Glutamatergic neuron (in vitro differentiated cells): ENCODE data around the gene CFAP97D2. TPM values are rescaled to one million over a fixed set of nuclear protein-coding genes. Genes with fewer than 3 reads are reported as not detected.

Experiments used
- DNase-seq: peaks from one replicate; pipeline ENCODE4 v3.0.0; 2022
- H3K27ac Mint-ChIP-seq: one replicate; pipeline ENCODE4 v1.8.0; 2020; ENCODE audit warnings: mild to moderate bottlenecking, mixed read lengths, inconsistent platforms; ENCODE audit not compliant: unreplicated experiment
- H3K27me3 Mint-ChIP-seq: one replicate; pipeline ENCODE4 v1.8.0; 2020; ENCODE audit warnings: mild to moderate bottlenecking, moderate library complexity, mixed read lengths, inconsistent platforms; ENCODE audit not compliant: unreplicated experiment
- H3K36me3 Mint-ChIP-seq: one replicate; pipeline ENCODE4 v1.8.0; 2020; ENCODE audit warnings: mild to moderate bottlenecking, mixed read lengths, inconsistent platforms; ENCODE audit not compliant: unreplicated experiment
- H3K4me1 Mint-ChIP-seq: one replicate; pipeline ENCODE4 v1.8.0; 2020; ENCODE audit warnings: mild to moderate bottlenecking, low read depth, mixed read lengths, inconsistent platforms; ENCODE audit not compliant: unreplicated experiment
- H3K4me3 Mint-ChIP-seq: one replicate; pipeline ENCODE4 v1.8.0; 2020; ENCODE audit warnings: mild to moderate bottlenecking, mixed read lengths, inconsistent platforms; ENCODE audit not compliant: unreplicated experiment
- H3K9me3 Mint-ChIP-seq: one replicate; pipeline ENCODE4 v1.8.0; 2020; ENCODE audit warnings: mild to moderate bottlenecking, moderate library complexity, mixed read lengths, inconsistent platforms; ENCODE audit not compliant: unreplicated experiment
- total RNA-seq: library from RNA; stranded (reverse); fragmentation: NEBNext Ultra II Directional; extraction: Animal tissue kit (Norgen Biotek cat#: 25700); gene quantifications from one replicate; pipeline ENCODE4 v1.2.1, GENCODE V29; 2021; ENCODE audit not compliant: unreplicated experiment
- TF ChIP-seq, protein P1 (sequence below): fragments of 200-600 bp; sonication (generic); IDR thresholded peaks from one replicate; pipeline ENCODE4 v1.5.0; 2021; ENCODE audit not compliant: partially characterized antibody, unreplicated experiment

Gene CFAP97D2
- total RNA-seq, 1 donor from 2014 or later = not detected

DNA sequence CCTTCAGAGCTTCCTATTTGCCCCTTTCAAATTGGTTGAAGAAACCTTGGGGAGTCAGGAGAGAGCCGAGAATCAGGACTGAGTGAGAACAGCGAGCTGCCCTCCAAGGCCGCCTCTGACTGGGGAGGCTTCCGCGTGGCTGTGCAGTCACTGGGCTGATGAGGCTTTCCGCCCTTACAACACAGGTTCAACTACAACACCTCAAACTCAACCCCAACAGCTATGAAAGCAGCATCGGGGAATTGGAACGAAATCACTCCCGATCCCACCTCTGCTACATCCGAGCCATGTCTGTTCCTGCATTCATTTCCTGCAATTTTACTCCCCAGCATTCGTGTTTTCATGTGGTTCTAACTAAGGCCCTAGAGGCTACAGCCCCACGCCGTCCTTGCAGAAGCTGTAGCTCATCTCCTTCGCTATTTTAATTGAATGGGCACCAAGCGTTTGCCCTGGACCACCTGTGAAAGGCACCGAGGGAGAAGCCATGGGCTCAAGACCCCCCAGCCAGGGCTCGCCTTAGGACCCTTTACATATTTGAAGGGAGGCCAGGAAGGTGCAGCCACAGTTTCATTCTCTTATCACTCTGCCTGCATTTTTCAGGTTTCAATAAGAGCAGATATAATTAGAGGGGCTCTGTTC, 34.3 kb upstream of the CFAP97D2 start:
- Mint-ChIP-seq H3K27ac (peak overlapping the region; percentile 57), H3K36me3 (no peaks in the 10 kb centered on the region), H3K27me3 (peaks cover 5% of the 10 kb centered on the region), H3K4me3 (peak overlapping the region; percentile 71), H3K9me3 (peaks cover 6% of the 10 kb centered on the region), H3K4me1 (peaks cover 25% of the 10 kb centered on the region)
- TF ChIP-seq, protein P1, sequence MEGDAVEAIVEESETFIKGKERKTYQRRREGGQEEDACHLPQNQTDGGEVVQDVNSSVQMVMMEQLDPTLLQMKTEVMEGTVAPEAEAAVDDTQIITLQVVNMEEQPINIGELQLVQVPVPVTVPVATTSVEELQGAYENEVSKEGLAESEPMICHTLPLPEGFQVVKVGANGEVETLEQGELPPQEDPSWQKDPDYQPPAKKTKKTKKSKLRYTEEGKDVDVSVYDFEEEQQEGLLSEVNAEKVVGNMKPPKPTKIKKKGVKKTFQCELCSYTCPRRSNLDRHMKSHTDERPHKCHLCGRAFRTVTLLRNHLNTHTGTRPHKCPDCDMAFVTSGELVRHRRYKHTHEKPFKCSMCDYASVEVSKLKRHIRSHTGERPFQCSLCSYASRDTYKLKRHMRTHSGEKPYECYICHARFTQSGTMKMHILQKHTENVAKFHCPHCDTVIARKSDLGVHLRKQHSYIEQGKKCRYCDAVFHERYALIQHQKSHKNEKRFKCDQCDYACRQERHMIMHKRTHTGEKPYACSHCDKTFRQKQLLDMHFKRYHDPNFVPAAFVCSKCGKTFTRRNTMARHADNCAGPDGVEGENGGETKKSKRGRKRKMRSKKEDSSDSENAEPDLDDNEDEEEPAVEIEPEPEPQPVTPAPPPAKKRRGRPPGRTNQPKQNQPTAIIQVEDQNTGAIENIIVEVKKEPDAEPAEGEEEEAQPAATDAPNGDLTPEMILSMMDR = no peak
- DNase-seq = no peak

DNA sequence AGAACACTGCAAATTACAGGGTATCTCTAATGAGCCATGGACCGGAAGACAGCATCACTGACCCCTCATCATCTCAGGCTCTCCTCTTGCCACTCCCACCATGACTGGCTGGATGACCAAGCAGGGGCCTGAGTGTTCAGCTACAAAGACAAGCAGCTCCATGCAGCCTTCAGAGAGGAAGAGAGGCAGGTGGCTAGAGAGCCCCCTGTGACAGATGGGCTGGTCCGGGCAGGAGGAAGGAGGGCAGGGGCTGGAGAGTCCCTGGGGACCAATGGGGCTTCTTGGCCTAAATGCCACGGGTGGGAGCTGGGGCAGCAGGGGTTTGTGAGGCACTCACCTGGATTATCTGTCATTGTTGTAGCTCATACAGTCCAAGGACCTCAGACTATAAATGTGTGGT, 33.8 kb upstream of the CFAP97D2 start:
- H3K9me3 Mint-ChIP-seq = peaks cover 6% of the 10 kb centered on the region
- TF ChIP-seq, protein P1 = no peak
- H3K27me3 Mint-ChIP-seq = peaks cover 5% of the 10 kb centered on the region
- peak overlapping the region; percentile 71 for H3K4me3 Mint-ChIP-seq
- peak overlapping the region; percentile 57 for H3K27ac Mint-ChIP-seq
- DNase-seq = peak; percentile 60
- no peaks in the 10 kb centered on the region for H3K36me3 Mint-ChIP-seq
- peaks cover 25% of the 10 kb centered on the region for H3K4me1 Mint-ChIP-seq

DNA sequence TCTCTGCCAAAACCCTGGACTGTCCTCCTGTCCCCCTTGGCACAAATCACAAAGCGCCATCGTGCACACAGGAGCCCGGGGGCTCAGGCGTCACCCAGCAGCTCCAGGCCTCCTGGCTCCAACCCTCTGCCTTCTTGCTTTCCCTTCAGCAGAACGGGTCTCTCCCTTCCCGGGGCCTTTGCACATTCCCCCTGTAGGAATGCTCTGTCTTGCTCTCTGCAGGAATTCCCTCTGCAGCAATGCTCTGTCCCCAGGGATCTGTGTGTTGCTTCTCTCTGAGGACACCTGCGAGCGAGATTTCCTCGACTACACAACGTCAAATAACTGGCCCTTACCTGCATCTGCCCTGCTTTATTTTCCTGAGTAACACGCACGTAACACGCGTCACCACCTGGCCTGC, 33.3 kb upstream of the CFAP97D2 start:
- no peak for DNase-seq
- H3K27me3 Mint-ChIP-seq = peaks cover 5% of the 10 kb centered on the region
- peaks cover 25% of the 10 kb centered on the region for H3K4me1 Mint-ChIP-seq
- H3K9me3 Mint-ChIP-seq = peaks cover 10% of the 10 kb centered on the region
- H3K27ac Mint-ChIP-seq = peak overlapping the region; percentile 22
- H3K4me3 Mint-ChIP-seq = peak overlapping the region; percentile 1
- H3K36me3 Mint-ChIP-seq = no peaks in the 10 kb centered on the region
- TF ChIP-seq, protein P1 = no peak

DNA sequence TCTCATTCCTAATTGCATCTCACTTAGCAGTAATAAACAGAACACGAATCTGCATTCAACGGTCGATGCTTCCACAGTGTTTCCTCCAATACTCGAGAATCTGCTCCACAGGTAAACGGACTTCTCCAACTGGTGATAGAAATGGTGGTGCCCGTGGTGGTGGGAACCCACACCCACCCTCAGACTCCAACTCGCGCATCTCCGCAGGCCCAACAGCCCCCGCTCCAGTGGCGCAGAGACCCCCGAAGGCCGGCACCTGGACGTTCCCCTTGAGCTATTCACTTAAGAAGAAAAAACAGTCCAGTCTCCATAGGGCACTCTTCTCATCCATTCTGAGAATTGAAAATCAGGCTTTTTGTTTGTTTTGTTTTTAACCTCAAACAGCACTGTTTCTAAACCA, 32.9 kb upstream of the CFAP97D2 start:
- H3K4me3 Mint-ChIP-seq = peak overlapping the region; percentile 1

DNA sequence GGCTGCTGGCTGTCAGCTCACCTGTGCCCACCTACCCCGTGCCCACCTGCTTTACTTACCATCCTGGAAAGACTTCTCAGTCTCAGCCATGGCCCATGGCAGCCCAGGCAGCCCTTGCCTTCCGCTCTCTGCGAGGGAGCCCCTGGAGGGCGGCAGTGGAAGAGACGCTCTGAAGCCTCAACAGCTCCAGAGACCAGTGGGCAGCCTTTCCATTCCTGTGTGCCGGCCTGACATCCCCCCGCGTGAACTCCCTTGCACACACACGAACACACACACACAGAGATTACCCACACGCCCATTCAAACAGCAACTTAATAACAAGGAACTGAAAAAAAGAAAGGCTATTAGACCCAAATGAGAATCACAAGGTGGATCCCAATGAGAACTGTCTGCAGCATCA, 32.4 kb upstream of the CFAP97D2 start:
- DNase-seq = peak; percentile 73
- TF ChIP-seq, protein P1 = no peak
- peaks cover 25% of the 10 kb centered on the region for H3K4me1 Mint-ChIP-seq
- peaks cover 10% of the 10 kb centered on the region for H3K9me3 Mint-ChIP-seq
- no peak overlapping the region for H3K27ac Mint-ChIP-seq
- peaks cover 5% of the 10 kb centered on the region for H3K27me3 Mint-ChIP-seq
- H3K4me3 Mint-ChIP-seq = peak overlapping the region; percentile 3
- H3K36me3 Mint-ChIP-seq = no peaks in the 10 kb centered on the region

More for the DNA sequence above, 32.9 kb upstream of the CFAP97D2 start:
- Mint-ChIP-seq H3K9me3 (peaks cover 10% of the 10 kb centered on the region), H3K27ac (no peak overlapping the region), H3K27me3 (peaks cover 5% of the 10 kb centered on the region), H3K36me3 (no peaks in the 10 kb centered on the region), H3K4me1 (peaks cover 25% of the 10 kb centered on the region)
- no peak for DNase-seq
- TF ChIP-seq, protein P1 = no peak
